NCI-H2107 (cell line): ENCODE results near the gene SLC25A51.

ENCODE experiments used
- DNase-seq: peaks from one replicate; lab custom pipeline; 2025; lab: John Stamatoyannopoulos, UW

The SLC25A51 gene

DNA sequence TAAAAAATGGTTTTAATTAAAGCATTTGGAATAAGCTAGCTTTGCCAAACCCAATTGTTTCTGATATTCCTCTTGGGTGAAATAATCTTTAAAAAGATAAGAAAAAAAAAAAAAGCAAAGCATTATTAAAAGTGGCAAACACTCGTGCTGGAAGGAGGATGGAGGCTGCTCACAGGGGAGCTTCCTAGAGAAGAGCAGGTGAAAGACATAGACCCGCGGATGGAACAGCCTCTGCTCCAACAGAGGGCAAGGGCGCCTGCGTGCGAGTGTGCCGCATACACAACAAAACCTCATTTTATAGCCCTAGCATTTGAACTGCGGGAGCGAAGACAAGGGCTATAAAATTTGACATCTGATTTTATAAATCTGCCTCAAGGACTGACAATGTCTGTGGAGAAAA, 33.4 kb upstream of the SLC25A51 start:
- no peak for DNase-seq

- DNase-seq: no peak
Observed at GRCh38 chr9:37936965-37937364, 33.0 kb upstream of the SLC25A51 start.

DNA sequence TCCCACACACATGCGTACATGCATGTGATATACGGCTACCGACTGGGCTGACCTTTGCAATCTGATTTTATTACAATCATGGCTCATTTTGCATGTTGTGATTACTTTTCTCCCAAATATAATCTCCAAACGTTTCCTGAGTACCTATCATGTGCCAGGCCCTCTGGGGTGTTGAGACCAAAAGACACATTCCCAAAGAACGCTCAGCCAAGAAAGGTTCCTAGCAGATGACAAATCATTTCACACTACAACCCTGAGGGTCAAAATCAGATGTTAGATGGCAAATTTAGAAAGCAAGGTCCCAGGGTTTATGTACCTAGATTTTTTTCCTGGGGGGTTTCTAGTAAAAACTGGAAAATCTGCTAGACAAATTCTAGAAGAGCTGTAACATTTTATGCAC, 32.4 kb upstream of the SLC25A51 start:
- DNase-seq: no peak

DNA sequence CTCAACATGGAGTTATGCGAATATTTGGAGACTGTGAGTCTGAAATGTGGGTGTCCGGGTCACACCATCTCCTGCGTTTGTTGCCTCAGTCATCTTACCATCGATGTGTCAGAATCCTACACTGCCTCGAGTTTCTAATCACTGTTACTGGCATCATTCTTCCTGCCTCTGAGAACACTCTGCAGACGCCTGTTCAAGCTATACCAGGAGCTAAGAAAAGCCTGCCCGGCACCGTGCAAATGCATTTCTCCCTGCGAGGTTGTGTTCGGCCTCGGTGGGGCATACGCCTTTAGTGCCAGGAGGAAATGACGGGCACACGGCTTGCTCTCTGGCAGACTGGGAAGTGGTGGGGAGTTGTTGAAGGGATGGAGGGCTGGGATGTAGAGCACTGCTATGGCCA, 31.2 kb upstream of the SLC25A51 start:
- DNase-seq: no peak

- no peak for DNase-seq
Observed at GRCh38 chr9:37931592-37931991, 27.7 kb upstream of the SLC25A51 start.

GRCh38 chr9:37929441-37929895, 25.5 kb upstream of the SLC25A51 start:
- DNase-seq: no peak

- DNase-seq: no peak
Observed at GRCh38 chr9:37928552-37929430, 24.9 kb upstream of the SLC25A51 start.

DNA sequence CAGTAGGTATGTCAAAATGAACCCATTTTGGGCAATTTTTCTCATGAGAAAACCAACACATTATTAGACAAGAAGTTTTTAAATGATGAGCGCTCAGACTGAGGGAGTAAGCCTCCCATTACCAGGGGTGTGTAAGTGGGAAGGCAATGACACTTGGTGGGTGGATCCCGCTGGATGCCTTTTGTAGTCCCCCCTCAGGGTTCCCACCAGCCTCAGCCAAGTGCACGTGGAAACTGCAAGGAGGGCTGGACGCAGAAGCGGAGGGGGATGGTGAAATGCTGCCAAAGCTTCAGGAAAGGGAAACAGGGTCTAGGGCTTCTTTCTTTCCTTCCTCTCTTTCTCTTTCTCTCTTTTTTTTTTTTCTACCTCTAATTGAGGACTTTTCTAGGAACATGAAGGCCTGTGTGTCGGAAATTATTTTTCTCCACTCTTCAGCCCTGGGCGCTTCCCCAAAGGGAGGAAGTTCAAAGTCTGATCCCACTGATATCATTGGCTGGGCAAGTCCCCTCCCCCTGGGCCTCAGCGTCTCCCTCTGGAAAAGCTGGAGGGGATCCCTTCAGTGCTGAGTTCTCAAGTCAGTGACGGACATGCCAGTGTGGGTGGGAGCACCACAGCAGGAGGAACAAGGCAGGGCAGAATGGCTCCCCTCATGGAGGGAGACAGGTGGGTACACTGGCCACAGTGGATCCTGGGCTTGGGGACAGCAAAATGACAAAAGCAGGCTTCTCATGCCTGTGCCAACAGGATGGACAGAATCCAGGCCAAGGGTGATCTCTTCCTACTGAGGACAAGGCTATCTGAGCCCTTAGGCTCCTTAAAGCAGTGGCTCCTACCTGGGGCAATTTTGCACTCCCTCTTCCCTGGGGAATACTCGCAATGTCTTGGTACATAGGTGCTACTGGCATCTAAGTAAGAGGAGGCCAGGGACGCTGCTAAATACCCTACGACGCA, 23.9 kb upstream of the SLC25A51 start:
- DNase-seq: no peak

DNA sequence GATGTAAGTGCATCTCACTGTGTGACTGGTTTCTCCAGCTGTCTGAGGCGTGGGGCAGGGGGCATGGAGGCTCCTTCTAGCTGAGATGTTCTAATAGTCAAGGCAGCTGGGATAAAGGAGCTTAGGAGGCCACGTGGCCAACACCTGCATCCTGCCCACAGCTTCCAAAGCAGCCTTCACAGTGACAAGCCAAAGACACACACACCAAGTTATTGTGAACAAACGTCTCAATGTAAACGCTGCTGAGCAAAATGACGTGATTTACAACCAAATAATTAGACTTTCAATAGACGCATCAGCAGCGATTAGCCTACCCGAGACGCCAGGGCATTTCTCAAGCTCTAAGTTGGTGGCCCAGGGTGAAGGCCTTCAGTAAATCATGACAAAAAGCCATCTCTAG, 23.2 kb upstream of the SLC25A51 start:
- no peak for DNase-seq

- DNase-seq: no peak
Observed at GRCh38 chr9:37926737-37927118, 22.8 kb upstream of the SLC25A51 start.

GRCh38 chr9:37925786-37926736, 22.1 kb upstream of the SLC25A51 start:
- no peak for DNase-seq

DNA sequence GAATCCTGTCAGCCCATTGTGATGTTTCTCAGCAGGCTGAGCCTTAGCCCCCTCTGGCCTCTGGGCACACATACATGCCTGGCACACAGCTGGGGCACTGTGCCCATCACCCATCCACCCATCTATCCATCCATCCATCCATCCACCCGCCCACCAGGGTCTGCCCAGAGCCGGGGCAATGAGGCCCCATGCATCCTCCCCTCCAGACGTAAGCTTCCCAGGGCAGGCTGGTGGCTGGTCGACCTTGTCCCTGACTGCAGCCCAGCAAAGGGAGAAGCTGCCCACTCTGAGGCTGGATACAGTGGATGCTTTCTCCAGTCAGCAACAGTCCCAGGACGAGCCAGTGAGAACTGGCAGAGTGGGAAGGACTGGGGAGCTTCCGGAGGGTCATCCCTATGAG, 21.1 kb upstream of the SLC25A51 start:
- no peak for DNase-seq

- DNase-seq: no peak
Observed at GRCh38 chr9:37924538-37924937, 20.6 kb upstream of the SLC25A51 start.

- no peak for DNase-seq
Observed at GRCh38 chr9:37923796-37924427, 20.0 kb upstream of the SLC25A51 start.

DNA sequence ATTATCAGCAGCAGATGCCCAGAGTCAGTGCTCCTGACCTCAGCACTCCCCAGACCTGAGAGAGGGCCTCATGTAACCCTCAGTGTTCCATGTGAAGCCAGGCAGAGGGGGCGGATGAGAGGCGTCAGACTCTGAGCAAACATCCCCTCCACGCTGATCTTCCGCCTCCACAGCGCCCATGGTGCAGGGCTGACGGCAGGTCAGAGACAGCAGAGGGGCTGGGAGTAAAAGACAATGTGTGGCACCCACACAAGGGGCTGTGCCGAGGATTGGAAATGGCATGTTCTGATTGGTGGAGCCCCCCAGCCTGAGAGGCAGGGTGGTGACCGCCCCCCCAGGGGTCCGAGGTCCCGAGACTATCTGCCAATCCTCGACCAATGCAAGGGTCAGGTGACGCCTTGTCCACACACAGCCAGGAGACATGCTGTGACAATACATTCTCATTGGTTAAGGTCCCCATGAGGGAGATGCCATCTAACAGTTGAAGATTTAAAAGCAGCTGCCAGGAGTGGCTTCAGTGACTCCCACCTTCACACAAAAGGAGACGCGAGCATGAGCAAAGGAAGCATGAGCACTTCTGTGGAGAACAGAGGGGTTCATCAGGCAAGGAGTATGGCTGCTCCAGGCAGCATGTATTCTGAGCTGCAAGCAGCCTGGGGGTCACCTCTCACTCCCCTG, 19.3 kb upstream of the SLC25A51 start:
- no peak for DNase-seq

- no peak for DNase-seq
Observed at GRCh38 chr9:37922363-37923117, 18.6 kb upstream of the SLC25A51 start.

DNA sequence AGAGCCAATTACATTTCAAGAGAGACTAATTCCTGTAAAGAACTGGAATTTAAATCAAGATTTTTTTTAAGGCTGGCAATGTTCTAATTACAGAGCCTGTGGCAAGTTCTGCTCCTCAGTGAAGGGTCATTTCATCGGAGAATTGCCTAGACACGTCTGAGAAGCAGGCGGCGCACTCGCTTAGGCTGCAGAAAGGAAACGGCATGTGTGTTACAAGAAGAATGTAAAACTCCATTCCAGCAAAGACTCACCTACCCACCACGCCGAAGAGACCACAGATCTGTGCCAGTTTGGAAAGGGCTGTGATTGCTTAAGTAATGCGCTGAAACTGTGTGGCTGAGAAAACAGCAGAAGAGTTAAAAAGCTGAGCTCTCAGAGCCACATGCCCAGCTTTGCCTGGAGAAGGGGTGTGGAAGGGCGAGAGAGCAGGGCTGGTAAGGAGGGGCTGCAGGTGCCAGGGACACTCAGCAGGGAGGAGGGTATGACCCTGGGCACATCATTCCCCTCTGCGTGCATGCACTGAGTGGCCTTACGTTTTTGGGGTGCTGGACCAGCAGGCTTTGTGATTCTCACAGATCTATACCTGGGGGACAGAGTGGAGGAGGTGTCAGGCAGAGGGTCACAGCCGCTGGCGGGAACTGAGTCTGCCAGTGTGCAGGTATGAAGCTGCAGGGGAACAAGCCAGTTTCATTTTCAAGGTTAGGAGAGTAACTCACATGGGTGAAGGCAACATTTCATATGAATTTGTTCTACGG, 17.8 kb upstream of the SLC25A51 start:
- DNase-seq: no peak

DNA sequence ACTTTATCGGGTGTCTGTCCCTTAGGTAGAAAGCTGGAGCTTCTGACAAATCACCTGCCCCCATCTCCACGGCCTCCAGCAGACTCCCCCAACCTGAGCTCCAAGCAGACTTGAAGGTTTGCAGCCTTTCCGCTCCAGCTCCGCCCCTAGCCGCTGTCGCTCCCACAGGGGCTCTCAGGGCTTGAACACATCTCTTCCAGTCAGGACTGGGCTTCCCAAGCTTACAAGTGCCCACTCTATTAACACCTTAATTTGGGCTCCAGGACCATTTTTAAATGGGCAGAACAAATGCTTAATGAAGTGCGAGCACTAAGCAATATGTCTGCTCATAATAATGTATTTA, 17.2 kb upstream of the SLC25A51 start:
- DNase-seq: no peak

DNA sequence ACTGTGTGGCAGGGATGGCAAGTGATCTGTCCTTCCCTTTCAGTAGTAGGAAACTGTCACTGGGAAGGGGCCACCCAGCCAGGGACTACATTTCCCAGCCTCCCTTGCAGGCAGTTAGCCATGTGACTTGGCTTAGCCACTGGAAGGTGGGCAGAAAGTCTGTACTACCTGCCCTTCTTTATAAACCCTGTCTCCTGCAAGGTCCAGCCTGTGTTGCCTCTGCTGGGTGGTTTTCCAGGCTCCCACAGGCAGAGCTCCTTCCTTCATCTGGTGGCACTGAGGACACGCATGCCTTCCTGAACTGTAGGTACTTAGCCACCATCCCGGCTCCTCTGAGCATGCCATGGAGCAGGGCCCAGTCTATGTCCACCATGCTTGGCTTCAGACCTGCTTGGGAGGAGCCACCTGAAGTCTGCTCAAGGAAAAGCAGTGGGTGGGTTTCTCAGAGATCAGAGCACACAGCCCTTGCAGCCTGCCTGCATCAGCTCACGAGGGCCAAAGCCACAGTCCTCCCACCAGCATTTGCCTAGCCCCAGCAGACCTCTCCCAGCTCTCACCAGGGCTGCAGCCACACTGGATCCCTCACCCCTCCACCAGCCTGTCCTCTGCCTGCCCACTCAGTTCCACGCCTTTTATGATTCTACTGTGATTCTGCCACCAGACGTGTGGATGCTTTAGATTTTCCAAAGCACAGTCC, 16.7 kb upstream of the SLC25A51 start:
- DNase-seq: no peak
